Activated CD8-positive, alpha-beta memory T cell treated with anti-CD3 and anti-CD28 coated beads, Interleukin-2, amount 50 U/mL, for 1 hour (primary cell): Measurements from ENCODE around the gene WNT1.

Source experiments
- DNase-seq: peaks from one replicate; pipeline ENCODE4 v3.0.0-alpha.2; 2020; ENCODE audit errors: extremely low read depth

The WNT1 gene

DNA sequence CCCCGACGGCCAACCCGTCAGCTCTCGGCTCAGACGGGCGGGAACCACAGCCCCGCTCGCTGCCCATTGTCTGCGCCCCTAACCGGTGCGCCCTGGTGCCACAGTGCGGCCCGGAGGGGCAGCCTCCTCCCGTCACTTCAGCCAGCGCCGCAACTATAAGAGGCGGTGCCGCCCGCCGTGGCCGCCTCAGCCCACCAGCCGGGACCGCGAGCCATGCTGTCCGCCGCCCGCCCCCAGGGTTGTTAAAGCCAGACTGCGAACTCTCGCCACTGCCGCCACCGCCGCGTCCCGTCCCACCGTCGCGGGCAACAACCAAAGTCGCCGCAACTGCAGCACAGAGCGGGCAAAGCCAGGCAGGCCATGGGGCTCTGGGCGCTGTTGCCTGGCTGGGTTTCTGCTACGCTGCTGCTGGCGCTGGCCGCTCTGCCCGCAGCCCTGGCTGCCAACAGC lies at the start of gene WNT1:
Gene WNT1, plus strand, starts transcription at position 32 of the 450 bp plus-strand sequence. Its CDS starts 329 bp downstream, at position 361.
- DNase-seq: no peak

GRCh38 chr12:48929551-48929950 lies 48.6 kb upstream of the WNT1 start:
- DNase-seq: no peak

GRCh38 chr12:48930475-48930874 lies 47.6 kb upstream of the WNT1 start:
- no peak for DNase-seq

DNA sequence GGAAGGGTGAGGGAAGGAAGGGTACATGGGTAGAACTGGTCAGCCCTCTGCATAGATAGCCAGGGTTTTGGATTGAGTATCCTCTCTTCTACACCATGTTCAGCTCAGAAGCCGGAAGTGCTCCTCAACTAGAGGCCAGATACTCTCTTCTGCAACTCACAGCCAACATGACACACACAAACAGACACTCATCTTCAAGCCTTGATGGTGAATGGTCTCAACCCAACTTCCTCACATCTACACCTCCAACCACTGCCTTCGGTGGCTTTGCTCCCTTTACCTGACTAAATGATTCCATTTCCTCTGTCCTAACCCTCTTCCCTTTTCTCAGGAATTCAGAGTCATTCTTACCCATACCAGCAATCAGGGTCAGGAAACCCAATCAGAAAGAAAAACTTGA lies 45.2 kb upstream of the WNT1 start:
- DNase-seq: no peak

- no peak for DNase-seq
Measured at GRCh38 chr12:48933664-48934311, 44.3 kb upstream of the WNT1 start.

- DNase-seq: no peak
Measured at GRCh38 chr12:48934312-48934706, 43.8 kb upstream of the WNT1 start.

- DNase-seq: peak; percentile 68
Measured at GRCh38 chr12:48936379-48936979, 41.6 kb upstream of the WNT1 start.

- DNase-seq: no peak
Measured at GRCh38 chr12:48937170-48937569, 41.0 kb upstream of the WNT1 start.

DNA sequence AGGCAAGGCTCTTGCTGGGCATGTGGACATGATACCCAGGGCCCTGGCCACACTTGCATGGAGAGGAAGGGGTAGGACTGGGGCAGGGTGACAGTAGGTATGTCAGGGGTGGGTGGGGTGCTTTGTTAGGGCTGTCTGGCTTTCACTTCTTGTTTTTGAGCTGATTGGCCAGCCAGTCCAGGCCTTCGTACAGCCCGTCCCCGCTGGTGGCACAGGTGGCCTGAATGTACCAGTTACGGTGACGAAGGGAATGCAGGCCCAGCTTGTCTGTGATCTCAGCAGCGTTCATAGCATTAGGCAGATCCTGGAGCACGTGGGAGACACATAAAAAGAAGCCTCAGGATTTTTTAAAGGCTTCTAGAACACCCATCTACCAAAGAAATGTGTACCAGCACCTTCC lies 39.3 kb upstream of the WNT1 start:
- no peak for DNase-seq

- no peak for DNase-seq
Measured at GRCh38 chr12:48940181-48940580, 37.9 kb upstream of the WNT1 start.

- no peak for DNase-seq
Measured at GRCh38 chr12:48943221-48943620, 34.9 kb upstream of the WNT1 start.

- DNase-seq: no peak
Measured at GRCh38 chr12:48946205-48946604, 31.9 kb upstream of the WNT1 start.

GRCh38 chr12:48946943-48947342 lies 31.2 kb upstream of the WNT1 start:
- DNase-seq: no peak

- no peak for DNase-seq
Measured at GRCh38 chr12:48947727-48948126, 30.4 kb upstream of the WNT1 start.

DNA sequence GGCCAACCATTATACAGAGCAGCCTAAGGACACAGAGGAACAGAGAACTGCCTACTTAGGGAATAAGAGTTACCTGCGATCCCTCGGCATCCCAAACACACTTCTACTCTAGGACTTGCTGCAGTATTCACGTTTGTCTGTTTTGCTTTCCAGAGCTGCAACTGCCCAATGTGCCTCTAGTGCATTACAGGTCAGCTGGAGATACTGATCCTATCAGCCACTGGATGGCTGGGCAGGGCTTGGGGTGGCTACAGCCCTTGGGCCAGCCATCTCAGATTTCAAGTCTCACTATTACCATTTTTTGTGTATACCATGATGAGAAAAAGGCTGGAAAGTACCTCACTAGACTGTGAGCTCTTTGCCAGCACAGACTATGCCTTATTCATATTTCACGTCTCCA lies 25.4 kb upstream of the WNT1 start:
- DNase-seq: no peak

DNA sequence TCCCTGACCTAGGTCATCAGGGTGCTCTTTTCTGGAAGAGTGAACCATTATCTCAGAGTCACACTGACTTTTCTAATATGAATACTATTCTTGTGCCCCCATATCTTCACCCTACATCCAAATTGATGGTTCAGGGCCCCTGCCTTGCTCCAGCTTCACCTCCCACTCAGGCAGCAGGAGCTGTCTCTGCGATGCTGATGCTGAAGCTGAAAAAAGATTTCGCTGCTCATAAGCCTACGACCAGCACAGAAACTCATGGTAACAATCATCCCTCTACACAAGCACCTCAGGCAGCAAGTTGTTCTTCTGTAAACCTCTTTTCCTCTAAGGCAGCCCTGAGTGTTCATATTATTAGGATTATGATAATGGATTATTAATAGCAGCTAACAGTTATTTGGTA lies 24.1 kb upstream of the WNT1 start:
- no peak for DNase-seq

- no peak for DNase-seq
Measured at GRCh38 chr12:48954841-48955501, 23.2 kb upstream of the WNT1 start.

GRCh38 chr12:48956279-48957140 lies 21.6 kb upstream of the WNT1 start:
- no peak for DNase-seq

DNA sequence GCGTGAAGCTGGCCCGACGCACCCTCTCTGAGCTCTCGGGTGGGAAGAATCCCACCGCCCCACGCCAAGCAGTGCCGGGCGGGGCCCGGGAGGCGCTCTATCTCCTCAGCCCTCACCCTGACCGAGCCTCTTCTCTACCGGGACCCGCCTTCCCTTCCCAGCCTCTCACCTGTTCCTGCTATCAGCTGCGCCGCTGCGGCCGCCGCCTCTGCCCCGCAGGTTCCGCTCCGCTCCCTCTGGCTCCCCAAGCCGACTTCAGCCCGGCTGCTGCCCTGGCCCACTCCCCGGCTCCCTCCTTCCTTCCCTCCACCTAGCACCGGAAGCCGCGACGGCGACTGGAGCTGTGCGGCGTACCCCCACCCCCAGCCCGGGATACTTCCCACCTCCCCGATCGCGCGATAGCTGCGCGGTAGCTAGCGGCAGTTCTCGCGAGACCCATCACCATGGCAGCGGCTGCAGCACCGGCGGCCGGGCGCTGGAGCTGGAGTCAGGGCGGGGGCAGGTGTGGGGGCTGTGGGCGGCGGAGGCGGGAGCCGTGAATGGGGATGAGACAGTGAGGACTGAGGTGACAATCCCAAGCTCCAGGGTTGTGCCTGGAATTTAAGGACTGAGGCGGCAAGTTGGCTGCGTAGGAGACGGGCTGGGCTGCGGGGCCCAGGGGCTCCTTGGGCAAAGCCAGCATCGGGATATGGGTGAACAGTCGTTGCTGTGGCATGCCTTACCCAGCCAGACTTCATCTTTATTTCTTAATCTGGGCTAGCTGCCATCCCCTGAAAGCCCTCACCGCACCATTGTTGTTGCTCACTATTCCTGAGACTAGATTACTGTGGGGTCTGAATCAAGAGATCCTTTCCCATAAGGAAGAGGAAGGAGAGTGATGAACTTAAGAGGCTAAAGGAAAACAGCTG lies 20.7 kb upstream of the WNT1 start, which contains the start of gene ARF3:
Gene ARF3, minus strand, starts transcription at position 347 of the 908 bp plus-strand sequence. CDS start 16,392 bp downstream, outside the sequence.
- DNase-seq: peak; percentile 80

DNA sequence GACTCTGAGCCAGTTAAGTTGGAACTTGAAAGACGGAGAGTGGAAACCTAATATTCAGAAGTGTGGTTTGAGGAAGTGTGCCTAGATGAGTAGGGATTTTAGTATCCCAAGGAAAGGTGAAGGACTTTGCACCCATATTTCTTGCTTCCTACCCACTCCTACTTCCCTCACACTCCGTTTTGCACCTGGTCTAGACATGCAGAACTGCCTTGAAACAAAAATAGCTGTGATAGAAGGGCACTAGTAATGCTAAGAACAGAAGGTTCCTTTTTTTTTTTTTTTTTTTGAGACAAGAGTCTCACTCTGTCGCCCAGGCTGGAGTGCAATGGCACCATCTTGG lies 20.1 kb upstream of the WNT1 start:
- DNase-seq: no peak

GRCh38 chr12:48960834-48961233 lies 17.3 kb upstream of the WNT1 start:
- no peak for DNase-seq
